ENCODE measurements around the gene YIPF3. TPM values are rescaled to one million over a fixed set of nuclear protein-coding genes. Genes with fewer than 3 reads are reported as not detected.

The YIPF3 gene
- total RNA-seq, 2 experiments from 2014 or later = 38.2 to 41.9 TPM

- H3K79me2 ChIP-seq (ENCODE audit: insufficient read depth, low read depth, low read length) = peaks cover 27% of the 10 kb centered on the region
Observed at GRCh38 chr6:43521836-43522235, 5.1 kb upstream of the YIPF3 start.

DNA sequence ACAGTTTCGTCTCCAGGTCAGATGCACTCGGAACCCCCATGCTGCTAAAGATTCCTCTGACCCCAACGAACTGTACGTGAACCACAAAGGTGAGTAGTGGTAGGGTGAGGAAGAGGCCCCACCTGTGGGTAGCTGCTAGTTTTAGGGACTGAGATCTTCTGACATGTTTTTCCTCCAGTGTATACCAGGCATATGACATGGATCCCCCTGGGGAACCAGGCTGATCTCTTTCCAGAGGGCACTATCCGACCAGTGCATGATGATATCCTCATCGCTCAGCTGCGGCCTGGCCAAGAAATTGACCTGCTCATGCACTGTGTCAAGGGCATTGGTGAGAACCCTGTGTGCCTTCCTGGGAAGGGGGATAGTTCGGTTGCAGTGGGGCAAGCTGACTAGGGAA is 3.4 kb upstream of the YIPF3 start:
- no peak overlapping the region for H2AFZ ChIP-seq (ENCODE audit: low read length)
- H4K20me1 ChIP-seq (ENCODE audit: insufficient read depth, low read length) = peaks cover 9% of the 10 kb centered on the region; the same call in 1 of the 2 replicates
- H3K4me1 ChIP-seq (ENCODE audit: insufficient read depth, low read length, poor library complexity, severe bottlenecking) = peaks cover 20% of the 10 kb centered on the region
- no peak overlapping the region for H3K27ac ChIP-seq (ENCODE audit: low read depth, low read length, poor library complexity, severe bottlenecking)
- no peaks in the 10 kb centered on the region for H3K9me3 ChIP-seq (ENCODE audit: low read length)
- H3K4me2 ChIP-seq (ENCODE audit: low read length) = no peak overlapping the region
- intact Hi-C loops (cut with micrococcal nuclease; ENCODE audit: unreplicated experiment) = no loop called here
- no peaks in the 10 kb centered on the region for H3K9me2 ChIP-seq (ENCODE audit: insufficient read depth, low read length)
- TF ChIP-seq CTCF (conservative IDR thresholded peaks at IDR 0.05; ENCODE audit: low read length) (no peak), EZH2phosphoT487 (IDR thresholded peaks at IDR 0.05; ENCODE audit: borderline replicate concordance, low read depth, low read length) (no peak)
- peaks cover 42% of the 10 kb centered on the region for H3K79me2 ChIP-seq (ENCODE audit: insufficient read depth, low read depth, low read length)
- no TSS peak for BruUV-seq (replicated peaks)
- H3K4me3 ChIP-seq (ENCODE audit: low read depth, low read length, poor library complexity, severe bottlenecking) = no peak overlapping the region
- no peak for DNase-seq (ENCODE audit: low spot score)
- CTCF ChIA-PET (ENCODE audit: unreplicated experiment) = no interaction called here
- H3K36me3 ChIP-seq (ENCODE audit: insufficient read depth, low read length) = peaks cover 71% of the 10 kb centered on the region
- POLR2A ChIA-PET = no interaction called here

More at GRCh38 chr6:43521836-43522235, 5.1 kb upstream of the YIPF3 start:
- H3K9me3 ChIP-seq (ENCODE audit: low read length) = no peaks in the 10 kb centered on the region
- no peaks in the 10 kb centered on the region for H3K9me2 ChIP-seq (ENCODE audit: insufficient read depth, low read length)
- TF ChIP-seq EZH2phosphoT487 (IDR thresholded peaks at IDR 0.05; ENCODE audit: borderline replicate concordance, low read depth, low read length) = no peak
- TF ChIP-seq CTCF (conservative IDR thresholded peaks at IDR 0.05; ENCODE audit: low read length) = no peak
- H3K36me3 ChIP-seq (ENCODE audit: insufficient read depth, low read length) = peaks cover 84% of the 10 kb centered on the region
- ChIA-PET CTCF (ENCODE audit: unreplicated experiment) (no interaction called here), POLR2A (no interaction called here)
- no peak overlapping the region for H3K4me2 ChIP-seq (ENCODE audit: low read length)
- H4K20me1 ChIP-seq (ENCODE audit: insufficient read depth, low read length) = peaks cover 9% of the 10 kb centered on the region; the same call in 1 of the 2 replicates
- no TSS peak for BruUV-seq (replicated peaks)
- no peak for DNase-seq (ENCODE audit: low spot score)
- intact Hi-C loops (cut with micrococcal nuclease; ENCODE audit: unreplicated experiment) = no loop called here
- H3K27ac ChIP-seq (ENCODE audit: low read depth, low read length, poor library complexity, severe bottlenecking) = no peak overlapping the region
- no peak overlapping the region for H2AFZ ChIP-seq (ENCODE audit: low read length)
- no peak overlapping the region for H3K4me3 ChIP-seq (ENCODE audit: low read depth, low read length, poor library complexity, severe bottlenecking)
- peaks cover 12% of the 10 kb centered on the region for H3K4me1 ChIP-seq (ENCODE audit: insufficient read depth, low read length, poor library complexity, severe bottlenecking)

- BruUV-seq (replicated peaks) = no TSS peak
- intact Hi-C loops (cut with micrococcal nuclease; ENCODE audit: unreplicated experiment) = loop anchor here (10.0 kb wide), 1 partner anchor 557 kb away; no protein-coding TSS in a partner anchor
- Histone ChIP-seq H3K4me3 (ENCODE audit: low read depth, low read length, poor library complexity, severe bottlenecking) (peak overlapping the region; percentile 95), H4K20me1 (ENCODE audit: insufficient read depth, low read length) (peaks cover 9% of the 10 kb centered on the region; the same call in 1 of the 2 replicates), H3K4me2 (ENCODE audit: low read length) (peak overlapping the region; percentile 96), H3K79me2 (ENCODE audit: insufficient read depth, low read depth, low read length) (peaks cover 42% of the 10 kb centered on the region), H2AFZ (ENCODE audit: low read length) (peak overlapping the region; percentile 78; the same call in 1 of the 2 replicates), H3K9me2 (ENCODE audit: insufficient read depth, low read length) (no peaks in the 10 kb centered on the region), H3K36me3 (ENCODE audit: insufficient read depth, low read length) (peaks cover 67% of the 10 kb centered on the region), H3K4me1 (ENCODE audit: insufficient read depth, low read length, poor library complexity, severe bottlenecking) (peaks cover 20% of the 10 kb centered on the region), H3K27ac (ENCODE audit: low read depth, low read length, poor library complexity, severe bottlenecking) (peak overlapping the region; percentile 52), H3K9me3 (ENCODE audit: low read length) (no peaks in the 10 kb centered on the region)
- CTCF ChIA-PET (ENCODE audit: unreplicated experiment) = interaction anchor here (1.0 kb wide), 1 partner anchor 11 kb away, joined by 3 read pairs; no protein-coding TSS in a partner anchor
- POLR2A ChIA-PET = interaction anchor here (0.5 to 2.0 kb wide), 9 partner anchors 11 to 602 kb away, joined by 3 to 6 read pairs (median 3); partner anchors contain the start of genes ABCC10 and GTPBP2
- peak; percentile 48 for DNase-seq (ENCODE audit: low spot score)
- no peak for TF ChIP-seq EZH2phosphoT487 (IDR thresholded peaks at IDR 0.05; ENCODE audit: borderline replicate concordance, low read depth, low read length)
- no peak for TF ChIP-seq CTCF (conservative IDR thresholded peaks at IDR 0.05; ENCODE audit: low read length)
Observed at GRCh38 chr6:43517505-43518357, 1.0 kb upstream of the YIPF3 start.

Data from OCI-LY7 (cell line).